GM18520 (cell line): Measurements from ENCODE around the gene DYSF.

Experiments
- ATAC-seq: cut with Tn5 transposase; IDR thresholded peaks from one replicate; pipeline ENCODE4 v1.9.1; 2021; ENCODE audit not compliant: unreplicated experiment

DYSF gene

DNA sequence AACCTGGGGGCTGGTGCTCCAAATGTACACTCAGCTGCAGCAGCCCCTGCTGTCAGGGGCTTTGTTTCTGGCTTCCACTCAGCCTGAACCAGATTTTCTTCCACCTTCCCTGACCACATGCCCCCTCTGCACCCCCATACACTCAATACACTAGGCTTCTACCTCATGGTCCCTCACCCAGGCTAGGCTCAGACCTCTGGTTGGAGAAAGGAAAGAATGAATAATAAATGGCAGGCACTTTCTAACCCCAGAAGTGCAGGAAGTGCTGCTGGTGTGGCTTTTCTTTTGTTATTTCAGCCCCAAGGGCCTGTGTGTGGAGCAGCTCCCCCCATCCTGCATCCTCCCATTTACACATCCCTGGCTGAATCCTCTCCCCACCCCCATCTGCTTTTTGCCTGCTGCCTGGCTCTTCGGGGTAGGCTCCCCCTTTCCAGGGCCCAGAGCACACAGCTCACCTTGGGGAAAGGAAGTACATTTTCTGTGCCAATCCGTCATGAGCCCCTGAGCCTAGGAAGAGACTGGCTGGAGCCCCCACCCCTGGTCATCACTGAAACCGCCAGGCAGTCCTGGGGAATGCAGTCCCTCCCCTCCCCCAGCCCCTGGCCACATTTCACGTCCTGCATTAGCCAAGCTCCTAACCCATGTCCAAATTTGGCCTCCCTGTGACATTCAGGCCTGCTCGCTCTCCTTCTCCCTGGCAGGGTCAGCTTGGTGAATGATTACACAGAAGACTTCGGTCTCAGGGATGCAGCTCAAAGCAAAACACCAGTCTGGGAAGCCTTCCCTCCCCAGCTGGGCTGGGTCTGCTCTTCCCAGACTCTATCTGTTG lies 2.6 kb downstream of the DYSF start:
- ATAC-seq = no peak

DNA sequence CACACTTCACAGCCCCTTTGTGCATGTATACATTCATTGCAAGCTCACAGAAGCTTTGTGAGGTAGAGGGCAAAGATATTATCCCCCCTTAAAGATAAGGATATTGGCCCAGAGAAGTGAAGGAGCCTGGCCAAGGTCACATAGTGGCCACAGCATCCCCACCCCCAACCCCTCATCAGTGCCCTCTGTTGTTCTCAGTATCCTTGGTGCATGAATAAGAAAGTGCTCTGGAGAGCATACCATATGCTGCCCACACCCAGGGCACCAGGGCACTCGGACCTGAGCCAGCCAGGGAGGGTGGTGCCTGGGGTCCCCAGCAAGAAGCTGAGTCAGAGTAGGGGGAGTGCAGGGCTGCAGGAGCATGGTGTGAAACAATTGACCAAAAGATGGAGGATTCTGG lies 3.3 kb downstream of the DYSF start:
- no peak for ATAC-seq

DNA sequence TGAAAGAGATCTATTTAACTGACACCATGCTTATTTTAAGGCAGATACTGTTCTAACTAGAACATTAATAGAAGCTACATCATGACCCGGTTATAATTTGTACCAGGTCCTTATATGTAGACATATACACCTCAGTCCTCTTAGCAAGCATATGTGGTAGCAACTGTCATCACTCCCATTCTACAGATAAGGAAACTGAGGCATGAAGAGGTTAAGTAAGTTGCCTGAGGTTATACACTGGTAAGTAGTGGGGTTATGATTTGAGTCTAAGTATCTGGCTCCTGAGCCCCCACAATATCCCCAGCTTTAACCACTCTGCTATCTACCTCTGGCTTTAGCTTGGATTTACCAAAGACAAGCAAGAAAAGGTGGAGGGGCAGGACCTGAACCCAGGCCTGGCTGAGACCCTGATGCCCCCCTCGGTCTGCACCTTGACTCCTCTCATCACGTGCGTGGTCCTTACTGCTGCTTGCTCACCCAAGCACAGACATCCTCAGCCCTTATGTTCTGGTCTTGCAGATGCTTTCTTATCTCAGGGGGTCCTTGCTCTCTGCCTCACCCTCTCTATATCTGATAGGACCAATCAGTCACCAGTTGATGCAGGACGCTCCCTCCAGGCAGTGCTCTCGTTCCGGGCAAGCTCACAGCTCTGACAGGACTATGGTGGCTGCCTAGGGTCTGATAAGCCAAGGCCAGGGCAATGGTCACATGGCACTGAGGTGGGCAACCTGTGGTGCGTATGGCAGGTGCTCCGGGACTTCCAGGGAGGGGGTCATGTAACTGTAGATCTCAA lies 4.0 kb downstream of the DYSF start:
- ATAC-seq = no peak

DNA sequence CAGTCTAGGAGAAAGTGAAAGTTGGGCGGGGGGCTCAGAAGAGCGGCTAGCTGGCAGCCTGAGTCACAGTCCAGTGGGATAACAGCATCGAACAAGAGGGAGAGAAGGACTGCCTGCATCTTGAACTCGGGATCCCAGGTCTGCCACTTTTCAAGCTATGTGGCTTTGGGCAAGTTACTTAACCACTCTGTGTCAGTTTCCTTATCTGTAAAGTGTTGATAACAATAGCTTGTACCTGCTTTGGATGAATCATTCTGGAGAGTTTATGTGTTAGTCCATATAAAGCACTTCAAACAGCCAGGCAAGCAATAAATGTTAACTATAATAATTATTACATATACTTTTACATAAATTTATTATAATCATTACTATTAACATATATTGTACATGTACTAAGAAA lies 4.6 kb downstream of the DYSF start:
- no peak for ATAC-seq

DNA sequence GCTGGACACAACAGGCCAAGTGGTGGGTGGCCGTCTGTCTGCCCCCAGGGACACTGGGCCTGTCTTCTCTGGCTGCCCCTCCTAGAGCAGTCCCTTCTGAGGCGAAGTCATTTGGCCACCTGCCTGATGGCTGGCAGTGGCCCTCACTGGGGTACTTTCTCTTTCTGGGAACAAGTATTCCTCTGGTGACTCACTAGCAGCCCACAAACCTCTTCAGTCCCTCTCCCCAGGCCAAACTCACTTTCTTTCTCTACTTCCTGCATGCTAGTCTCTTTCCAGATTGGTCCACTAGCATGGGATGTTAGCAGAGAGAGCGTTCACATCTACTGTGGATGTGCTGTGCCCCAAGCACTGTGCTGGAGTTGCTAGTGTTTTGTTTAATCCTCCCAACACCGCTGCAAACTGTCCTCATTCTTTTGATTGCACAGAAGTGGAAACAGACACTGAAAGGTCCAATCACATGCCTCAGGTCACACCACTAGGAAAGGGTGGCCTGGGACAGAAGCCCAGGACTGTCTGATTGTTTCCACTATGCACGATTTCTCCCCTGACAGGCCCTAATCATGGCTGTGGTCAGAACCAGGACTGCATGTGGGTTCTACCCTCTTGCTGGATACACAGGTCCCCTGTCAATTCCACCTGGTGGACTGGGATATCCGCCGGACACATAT lies 5.2 kb downstream of the DYSF start:
- ATAC-seq = no peak

DNA sequence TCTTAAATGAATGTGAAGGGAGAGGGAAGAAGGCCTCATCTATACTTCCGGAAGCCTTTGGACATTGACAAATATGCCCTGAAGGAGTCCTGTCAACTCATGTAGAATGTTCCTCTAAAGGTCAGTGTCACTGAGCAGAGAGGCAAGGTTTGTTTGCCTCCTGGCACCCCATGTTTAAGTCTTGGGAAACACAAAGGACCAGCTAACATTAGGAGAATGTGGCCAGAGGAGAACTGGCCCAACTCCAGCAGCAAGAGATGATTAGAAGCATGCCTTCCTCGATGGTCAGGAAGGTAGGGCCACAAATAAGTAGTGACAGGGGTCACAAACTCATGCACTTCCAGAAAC lies 5.7 kb downstream of the DYSF start:
- ATAC-seq = no peak

DNA sequence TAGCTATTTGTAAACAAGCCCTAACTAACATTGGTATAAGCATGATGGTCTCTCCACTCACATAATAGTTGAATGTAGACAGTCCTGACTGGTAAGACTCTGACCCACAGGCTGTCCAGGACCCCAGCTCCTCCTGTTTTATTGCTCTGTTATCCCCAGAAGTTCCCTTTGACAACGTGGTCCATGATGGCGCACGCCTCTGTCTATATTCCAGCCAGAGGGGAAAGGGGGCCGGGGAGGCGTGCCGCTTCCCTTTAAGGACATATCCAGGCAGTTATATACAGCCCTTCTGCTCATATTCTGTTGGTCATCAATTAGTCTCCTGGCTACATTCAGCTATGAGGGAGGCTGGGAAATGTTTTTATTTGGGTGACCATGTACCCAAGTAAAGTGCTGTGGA lies 6.7 kb downstream of the DYSF start:
- ATAC-seq = no peak

DNA sequence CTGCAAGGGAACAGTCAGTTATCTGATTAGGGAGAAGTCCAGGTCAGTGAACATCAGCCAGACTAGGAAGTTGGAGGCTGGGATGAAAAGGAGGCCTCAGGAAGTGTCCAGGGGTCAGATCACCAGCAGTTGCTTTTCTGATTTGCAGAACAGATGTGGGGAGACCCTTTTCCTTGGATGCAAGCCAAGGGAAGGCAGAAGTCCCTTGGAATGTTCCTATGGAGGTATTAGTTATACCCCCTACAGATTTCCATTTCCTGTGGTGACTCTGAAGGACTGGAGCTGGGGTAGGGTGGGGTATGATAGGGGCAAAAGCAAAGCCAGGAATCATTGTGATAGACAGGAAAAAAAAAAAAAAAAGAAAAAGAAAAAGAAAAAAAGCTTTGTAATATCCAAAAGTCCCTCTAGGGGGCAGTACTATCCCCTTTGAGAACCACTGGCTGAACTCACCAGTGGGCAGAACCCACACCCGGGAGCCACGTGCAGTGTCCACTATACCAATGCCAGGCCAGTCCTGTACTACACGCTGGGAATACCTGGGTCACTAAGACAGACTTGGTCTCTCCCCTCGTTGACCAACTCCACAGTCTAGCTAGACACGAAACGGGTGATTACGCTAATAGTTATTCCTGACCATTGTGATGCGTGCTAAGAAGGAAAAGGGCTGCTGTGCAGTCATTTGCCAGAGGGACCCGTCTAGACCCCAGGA lies 7.4 kb downstream of the DYSF start:
- no peak for ATAC-seq

DNA sequence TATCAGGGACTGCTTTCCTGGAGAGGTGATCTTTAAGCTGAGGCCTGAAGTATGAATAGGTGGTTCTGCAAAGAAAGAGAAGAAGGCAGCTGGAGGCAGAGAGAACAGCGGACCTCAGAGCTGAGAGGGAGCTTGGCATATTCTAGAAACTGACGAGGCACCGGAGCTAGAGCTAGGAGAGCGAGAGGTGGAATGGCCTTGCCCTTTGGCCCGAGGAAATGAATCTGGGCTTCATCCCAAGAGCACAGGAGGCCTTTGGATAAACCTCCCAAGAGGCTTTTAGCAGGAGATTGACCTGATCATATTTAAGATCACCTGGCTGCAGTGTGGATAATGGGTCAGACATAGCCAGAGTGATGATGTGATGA lies 7.9 kb downstream of the DYSF start:
- no peak for ATAC-seq

DNA sequence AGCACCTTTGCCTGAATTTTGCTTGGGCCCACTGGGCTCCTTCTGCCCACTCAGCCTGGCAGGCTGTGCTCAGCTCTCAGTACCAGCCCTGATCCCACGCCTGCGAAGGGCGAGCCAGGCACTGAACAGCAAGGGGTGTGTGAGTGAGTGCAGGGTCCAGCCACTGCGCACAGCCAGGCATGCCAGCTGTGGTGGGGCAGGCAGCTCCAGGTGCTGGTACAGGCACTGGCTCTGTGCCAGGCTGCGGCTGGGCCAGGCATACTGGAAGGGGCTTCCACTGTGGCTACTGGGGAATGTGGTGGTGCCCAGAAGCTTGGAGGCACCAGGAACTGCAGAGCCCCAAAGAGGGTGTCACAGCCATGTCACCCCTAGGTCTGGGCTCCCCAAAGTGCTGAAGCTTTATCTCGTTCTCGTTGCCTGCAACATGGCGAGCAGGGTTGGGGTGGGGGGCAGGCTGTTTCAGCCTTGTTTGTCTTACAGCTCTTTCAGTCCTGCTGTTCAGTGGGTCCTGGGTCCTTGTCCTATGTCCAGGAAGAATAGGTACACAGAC lies 8.8 kb downstream of the DYSF start:
- ATAC-seq = no peak

DNA sequence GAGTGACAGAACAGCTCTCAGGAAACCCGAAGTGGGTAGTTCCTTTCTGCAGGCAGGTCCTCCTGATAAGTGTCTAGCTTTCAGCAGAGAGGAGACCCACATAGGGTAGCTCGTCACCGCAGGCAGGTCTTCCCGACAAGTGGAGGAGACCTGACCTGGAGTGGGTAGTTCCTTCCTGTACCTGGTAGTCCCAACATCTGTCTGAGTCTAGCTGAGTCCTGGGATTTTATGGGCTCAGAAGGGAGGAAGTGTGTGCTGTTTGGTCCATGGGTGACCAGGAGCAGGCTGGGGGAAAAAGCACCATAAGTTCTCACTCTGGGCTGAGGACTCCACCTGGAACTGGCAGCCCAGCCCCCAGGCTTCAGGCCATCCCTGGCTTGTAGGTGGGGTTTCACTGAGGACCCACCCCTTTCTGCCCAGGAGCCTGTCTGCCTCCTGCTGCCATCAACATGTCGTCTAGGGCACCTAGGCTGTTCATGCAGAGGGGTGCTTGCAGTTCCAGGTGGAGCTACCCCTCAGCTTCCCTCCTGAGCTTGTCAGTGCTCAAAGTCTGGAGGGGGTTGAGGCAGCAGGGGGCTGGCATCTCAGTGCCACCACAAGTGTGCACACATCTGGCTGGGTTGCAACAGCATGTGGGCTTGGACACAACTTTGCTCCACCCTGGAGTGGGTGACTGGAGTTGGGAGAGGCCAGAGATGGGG lies 9.4 kb downstream of the DYSF start:
- no peak for ATAC-seq

DNA sequence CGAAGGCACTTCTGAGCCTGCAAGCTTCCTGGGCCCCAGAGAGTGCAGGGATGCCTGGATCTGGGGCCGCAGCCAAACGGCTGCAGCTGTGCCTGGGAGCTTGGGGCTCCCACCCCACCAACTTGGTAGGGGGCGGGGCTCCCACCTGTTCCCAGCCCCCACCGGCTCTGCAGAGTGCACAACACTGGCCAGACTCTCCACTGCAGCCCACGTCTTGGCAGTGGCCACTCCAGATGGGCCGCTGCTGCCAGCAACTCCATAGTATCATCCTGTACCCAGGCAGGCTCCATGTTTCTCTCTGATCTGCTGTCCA lies 9.9 kb downstream of the DYSF start:
- ATAC-seq = no peak

DNA sequence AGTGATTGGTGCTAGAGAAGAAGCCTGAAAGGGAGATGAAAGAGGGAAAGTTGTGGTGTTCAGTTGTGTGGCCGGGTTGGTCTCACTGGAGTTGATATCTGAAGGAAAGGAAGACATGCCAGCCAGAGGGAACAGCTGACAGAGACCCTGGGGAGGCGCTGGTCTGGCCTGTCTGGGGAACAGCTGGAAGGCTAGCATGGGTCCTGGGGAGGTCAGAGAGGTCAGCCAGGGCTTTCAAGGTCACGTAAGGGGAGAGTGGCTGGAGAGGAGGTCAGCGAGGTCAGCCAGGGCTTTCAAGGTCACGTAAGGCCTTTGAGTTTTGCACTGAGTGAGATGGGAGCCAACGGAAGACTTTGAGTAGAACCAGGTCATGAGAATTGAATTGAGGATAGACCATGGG lies 11.0 kb downstream of the DYSF start:
- no peak for ATAC-seq

DNA sequence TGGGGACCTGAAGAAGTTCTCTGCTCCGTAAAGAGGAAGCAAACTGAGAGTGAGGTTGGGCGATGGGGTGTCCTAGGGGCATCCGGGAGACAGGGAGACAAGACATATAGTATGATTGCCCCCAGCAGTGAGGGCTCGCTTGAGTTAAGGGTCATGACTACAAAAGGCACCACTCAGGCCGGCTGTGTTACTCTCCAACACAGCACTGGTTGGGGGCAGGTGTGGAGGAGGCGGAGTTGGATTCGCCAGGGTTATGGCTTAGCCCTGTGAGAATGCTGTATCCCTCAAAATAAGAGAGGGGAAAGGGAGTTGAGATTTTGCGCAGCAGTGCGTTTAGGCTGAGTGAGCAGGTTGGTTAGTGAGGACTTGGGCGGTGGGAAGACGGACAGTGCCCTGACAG lies 12.0 kb downstream of the DYSF start:
- ATAC-seq = no peak

DNA sequence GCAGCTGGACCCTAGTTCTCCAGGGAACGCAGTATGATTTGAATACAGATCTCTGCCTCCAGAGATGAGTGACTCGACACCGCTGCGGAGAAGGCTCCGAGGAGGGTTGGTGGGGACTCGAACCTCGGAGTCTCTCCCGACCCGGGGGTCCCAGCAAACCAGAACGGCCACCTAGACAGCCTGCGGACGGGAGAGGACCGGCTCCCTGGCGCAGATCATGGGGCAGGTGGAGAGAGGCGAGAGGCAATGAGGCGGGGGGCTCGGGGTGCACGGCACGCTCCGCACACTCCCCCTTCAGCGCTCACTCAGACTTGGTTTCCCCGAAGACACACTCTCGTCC lies 12.6 kb downstream of the DYSF start:
- ATAC-seq = no peak

DNA sequence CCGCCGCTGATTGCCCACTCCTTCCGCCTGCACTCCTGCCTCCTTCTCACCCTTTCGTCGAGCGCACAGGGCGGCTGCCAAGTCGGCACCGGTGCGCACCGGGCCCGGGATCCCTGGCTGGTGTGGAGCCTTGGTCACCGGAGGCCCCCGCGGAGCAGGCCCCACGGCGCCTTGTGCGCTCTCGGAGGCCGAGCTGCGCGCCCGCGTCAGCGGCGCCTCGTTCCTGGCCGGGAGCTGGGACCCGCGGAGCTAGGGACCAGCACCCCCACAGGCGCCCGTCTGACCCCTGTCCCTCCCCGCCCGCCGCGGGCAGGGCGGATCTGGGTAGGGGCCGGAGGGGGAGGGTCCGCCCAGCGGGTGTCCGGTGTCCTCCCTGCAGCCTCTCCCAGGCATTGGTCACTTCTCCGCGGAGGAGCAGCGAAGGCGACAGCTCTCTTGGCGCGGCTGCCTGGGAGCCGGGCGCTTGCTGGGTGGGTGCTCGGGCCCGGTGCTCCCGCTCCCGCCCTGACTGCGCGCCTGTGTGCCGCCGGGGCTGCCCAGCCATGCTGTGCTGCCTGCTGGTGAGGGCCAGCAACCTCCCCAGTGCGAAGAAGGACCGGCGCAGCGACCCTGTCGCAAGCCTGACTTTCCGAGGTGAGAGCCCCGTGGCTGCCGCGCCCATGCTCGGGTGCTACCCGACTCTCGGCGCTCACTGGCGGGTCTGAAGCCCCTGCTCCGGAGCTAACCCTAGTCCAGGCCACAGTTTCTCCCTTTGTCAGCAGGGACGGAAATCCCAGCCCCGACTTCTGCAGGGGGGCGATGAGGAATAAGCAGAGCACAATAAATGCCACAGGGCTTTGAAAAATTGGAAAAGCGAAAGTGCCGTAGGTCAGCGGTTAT lies 13.2 kb downstream of the DYSF start:
- no peak for ATAC-seq

DNA sequence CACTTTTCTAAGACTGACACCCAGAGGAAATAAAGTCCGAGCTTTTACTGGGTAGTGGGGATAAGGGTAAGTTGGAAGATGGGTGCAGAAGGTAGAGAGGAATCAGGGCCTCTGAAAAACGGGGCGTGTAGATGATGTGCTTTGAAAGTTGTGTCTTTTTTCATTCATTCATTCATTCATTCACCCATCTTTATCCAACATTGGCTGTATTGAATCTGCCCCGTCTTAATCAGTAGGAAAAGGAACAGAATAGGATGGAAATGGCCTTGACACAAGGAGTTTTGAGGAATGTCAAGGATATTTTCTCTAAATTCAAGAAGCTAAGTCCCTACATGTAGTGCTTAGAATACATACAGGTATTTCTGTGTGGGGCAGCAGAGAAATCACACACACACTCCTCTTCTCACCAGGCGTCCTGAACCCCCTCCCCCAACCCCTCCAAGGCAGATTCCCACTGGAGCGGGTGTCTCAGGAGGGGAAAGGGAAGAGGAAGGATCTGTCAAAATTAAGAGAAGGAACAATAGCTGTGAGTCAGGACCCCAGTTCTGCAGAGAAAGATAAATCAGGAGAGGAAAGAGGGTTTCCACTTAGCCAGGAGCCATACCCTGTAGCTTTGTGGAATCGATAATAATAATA lies 13.9 kb downstream of the DYSF start:
- no peak for ATAC-seq

DNA sequence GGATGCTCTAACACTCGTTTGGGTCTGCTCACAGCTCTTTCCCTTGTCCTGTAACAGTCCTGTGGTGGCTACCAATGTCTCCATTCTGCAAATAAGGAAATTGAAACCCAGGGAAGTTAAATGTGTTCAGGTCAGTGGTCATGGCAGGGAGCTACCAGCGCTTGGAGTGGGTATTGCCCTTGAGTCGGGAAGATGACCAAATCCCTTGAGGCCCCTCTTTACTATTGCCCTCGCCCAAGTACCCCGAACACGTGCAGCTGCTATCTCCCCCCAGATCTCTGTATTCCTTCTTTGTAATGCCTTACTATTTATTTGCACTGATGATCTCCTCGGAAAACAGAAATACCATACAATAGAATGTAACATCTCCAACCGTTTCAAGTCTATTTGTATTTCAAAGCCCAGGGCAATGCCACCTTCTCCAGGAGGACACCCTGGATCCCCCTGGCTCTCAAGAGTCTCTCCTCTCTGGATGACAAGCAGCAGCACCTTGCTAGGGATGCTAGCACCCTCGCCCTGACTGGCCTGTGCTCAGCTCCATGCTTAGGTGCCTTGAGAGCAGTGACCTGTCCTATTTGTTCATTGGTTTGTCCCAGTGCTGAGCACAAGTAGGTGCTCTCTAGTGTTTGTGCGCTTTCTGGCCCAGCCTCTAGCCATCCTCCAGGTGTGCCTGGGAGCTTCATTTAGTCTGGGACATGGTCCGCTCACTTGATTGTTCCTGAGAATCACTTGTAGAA lies 15.1 kb downstream of the DYSF start:
- ATAC-seq = no peak
